ENCODE results near the gene TCF20. TPM values are rescaled to one million over a fixed set of nuclear protein-coding genes. Genes with fewer than 3 reads are reported as not detected.

TCF20 gene
- total RNA-seq, 3 donors from 2014 or later (not counting 1 experiment from before 2014, with no cell fraction given) = 57.8 to 70.8 (median 69.1) TPM

DNA sequence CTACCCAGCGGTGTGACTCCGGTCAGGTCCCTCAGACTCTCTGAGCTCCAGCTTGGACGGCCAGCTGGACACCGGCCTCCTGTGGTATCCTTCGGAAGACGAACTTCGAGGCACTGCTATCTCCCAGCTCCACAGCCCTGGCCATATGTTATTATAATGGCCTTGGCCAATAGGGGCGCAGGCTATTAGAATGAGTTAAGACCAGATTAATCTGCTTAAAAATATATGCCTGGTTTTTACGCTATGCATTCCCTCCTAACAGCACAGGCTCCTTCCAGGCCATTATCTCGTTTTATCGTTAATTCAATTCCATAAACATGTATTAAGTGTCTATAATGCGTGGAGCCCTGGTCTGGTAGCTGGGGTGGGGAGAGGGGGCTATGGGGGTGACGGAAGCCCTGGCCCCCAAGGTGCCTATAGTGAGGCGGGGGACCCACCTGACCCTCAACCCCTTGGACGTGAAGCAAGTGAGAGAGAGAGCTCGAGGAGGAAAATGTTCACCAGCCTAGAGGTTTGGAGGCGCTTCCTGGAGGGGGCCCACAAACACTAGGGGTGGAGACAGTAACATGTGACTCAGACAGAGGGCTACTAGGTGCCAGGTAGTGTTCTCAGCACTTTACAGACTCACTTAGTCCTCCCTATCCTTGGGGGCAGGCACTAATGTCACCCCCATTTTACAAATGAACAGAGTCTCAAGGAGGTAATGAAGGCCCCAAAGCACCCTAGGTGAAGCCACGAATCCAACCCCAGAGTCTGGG lies 37.5 kb upstream of the TCF20 start:
- DNase-seq = no peak
- intact Hi-C loops (cut with micrococcal nuclease) = no loop called here
- no peak overlapping the region for H3K27ac ChIP-seq (ENCODE audit: low read length)
- TF ChIP-seq, protein P1, sequence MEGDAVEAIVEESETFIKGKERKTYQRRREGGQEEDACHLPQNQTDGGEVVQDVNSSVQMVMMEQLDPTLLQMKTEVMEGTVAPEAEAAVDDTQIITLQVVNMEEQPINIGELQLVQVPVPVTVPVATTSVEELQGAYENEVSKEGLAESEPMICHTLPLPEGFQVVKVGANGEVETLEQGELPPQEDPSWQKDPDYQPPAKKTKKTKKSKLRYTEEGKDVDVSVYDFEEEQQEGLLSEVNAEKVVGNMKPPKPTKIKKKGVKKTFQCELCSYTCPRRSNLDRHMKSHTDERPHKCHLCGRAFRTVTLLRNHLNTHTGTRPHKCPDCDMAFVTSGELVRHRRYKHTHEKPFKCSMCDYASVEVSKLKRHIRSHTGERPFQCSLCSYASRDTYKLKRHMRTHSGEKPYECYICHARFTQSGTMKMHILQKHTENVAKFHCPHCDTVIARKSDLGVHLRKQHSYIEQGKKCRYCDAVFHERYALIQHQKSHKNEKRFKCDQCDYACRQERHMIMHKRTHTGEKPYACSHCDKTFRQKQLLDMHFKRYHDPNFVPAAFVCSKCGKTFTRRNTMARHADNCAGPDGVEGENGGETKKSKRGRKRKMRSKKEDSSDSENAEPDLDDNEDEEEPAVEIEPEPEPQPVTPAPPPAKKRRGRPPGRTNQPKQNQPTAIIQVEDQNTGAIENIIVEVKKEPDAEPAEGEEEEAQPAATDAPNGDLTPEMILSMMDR (IDR thresholded peaks at IDR 0.05) = no peak
- H3K4me3 Mint-ChIP-seq = no peak overlapping the region
- no peak overlapping the region for H3K27ac Mint-ChIP-seq
- H3K27me3 ChIP-seq (ENCODE audit: control insufficient read depth, insufficient read depth, low read length) = no peaks in the 10 kb centered on the region
- peaks cover under 1% of the 10 kb centered on the region for H3K4me1 ChIP-seq (ENCODE audit: control insufficient read depth, insufficient read depth, low read length)
- no peaks in the 10 kb centered on the region for H3K9me3 Mint-ChIP-seq
- no peaks in the 10 kb centered on the region for H3K9me3 ChIP-seq (ENCODE audit: control insufficient read depth, insufficient read depth, low read length)
- WGBS (ENCODE audit: insufficient coverage) = 87% methylated on average over 18 of the region's 18 CpGs
- no peaks in the 10 kb centered on the region for H3K36me3 ChIP-seq (ENCODE audit: control insufficient read depth, insufficient read depth, low read length)
- no peak overlapping the region for H3K4me3 ChIP-seq (ENCODE audit: low read length)
- ATAC-seq = no peak
- no peaks in the 10 kb centered on the region for H3K36me3 Mint-ChIP-seq
- H3K4me1 Mint-ChIP-seq = no peaks in the 10 kb centered on the region
- peaks cover 0 to 12% of the 10 kb centered on the region in 2 donors for H3K27me3 Mint-ChIP-seq (ENCODE audit: low read depth in 2 of 2)

DNA sequence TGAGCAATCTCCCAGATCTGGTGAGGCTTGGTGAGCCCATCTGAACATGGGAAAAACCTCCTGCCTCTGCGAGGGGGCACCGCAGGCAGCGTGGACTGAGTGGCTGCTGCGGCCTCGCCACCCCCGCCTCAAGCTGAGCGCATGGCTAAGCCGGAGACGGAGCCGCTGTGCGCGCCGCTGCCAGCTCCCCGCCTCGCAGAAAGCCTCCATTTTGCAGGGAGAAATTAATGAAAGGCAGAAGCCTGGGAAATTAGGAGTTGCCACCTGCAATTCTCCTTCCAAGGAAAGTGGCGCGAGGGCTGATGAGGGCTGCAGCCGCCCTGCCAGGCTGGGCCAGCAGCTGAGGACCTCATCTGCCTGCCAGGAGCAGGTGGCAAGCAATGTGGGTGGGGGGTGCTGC lies 35.6 kb upstream of the TCF20 start:
- Histone ChIP-seq H3K36me3 (ENCODE audit: control insufficient read depth, insufficient read depth, low read length) (no peaks in the 10 kb centered on the region), H3K4me1 (ENCODE audit: control insufficient read depth, insufficient read depth, low read length) (peaks cover 5% of the 10 kb centered on the region), H3K4me3 (ENCODE audit: low read length) (no peak overlapping the region), H3K27me3 (ENCODE audit: control insufficient read depth, insufficient read depth, low read length) (no peaks in the 10 kb centered on the region), H3K27ac (ENCODE audit: low read length) (no peak overlapping the region), H3K9me3 (ENCODE audit: control insufficient read depth, insufficient read depth, low read length) (no peaks in the 10 kb centered on the region)
- Mint-ChIP-seq H3K27me3 (ENCODE audit: low read depth in 2 of 2) (peaks cover 0 to 14% of the 10 kb centered on the region in 2 donors), H3K4me3 (no peak overlapping the region), H3K9me3 (no peaks in the 10 kb centered on the region), H3K27ac (no peak overlapping the region), H3K4me1 (peaks cover 1 to 2% of the 10 kb centered on the region in 2 donors), H3K36me3 (no peaks in the 10 kb centered on the region)
- intact Hi-C loops (cut with micrococcal nuclease) = no loop called here
- TF ChIP-seq, protein P1 (IDR thresholded peaks at IDR 0.05) = no peak
- DNase-seq = no peak
- WGBS (ENCODE audit: insufficient coverage) = 84% methylated on average over 18 of the region's 18 CpGs
- ATAC-seq = no peak

DNA sequence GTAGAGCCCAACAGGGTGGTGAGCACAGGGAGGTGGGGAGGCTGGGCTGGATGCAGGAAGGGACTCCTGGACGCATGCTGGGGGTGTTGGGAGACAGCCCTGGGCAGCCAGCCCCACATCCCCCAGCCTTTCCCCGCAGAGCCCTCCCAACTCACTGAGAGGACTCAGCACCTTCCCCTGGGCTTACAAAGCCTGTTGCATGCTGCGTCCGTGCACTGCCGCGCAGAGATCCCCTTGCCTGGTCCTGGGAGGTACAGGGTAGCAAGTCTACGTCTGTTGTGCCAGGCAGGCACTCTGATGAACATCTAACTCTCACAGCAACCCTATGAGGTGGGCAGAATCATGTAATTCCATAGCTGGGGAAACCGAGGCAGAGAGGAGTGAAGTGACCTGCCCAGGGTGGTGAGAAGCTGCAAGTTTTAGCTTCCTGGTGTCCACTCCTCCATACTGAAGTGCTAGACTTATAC lies 33.9 kb upstream of the TCF20 start:
- Histone ChIP-seq H3K4me3 (ENCODE audit: low read length) (no peak overlapping the region), H3K27ac (ENCODE audit: low read length) (no peak overlapping the region), H3K27me3 (ENCODE audit: control insufficient read depth, insufficient read depth, low read length) (no peaks in the 10 kb centered on the region), H3K4me1 (ENCODE audit: control insufficient read depth, insufficient read depth, low read length) (peaks cover 22% of the 10 kb centered on the region), H3K36me3 (ENCODE audit: control insufficient read depth, insufficient read depth, low read length) (no peaks in the 10 kb centered on the region), H3K9me3 (ENCODE audit: control insufficient read depth, insufficient read depth, low read length) (no peaks in the 10 kb centered on the region)
- ATAC-seq (no peak), DNase-seq (no peak)
- Mint-ChIP-seq H3K4me3 (no peak overlapping the region), H3K27ac (no peak overlapping the region), H3K4me1 (peaks cover 15 to 19% of the 10 kb centered on the region in 2 donors), H3K36me3 (no peaks in the 10 kb centered on the region), H3K27me3 (ENCODE audit: low read depth in 2 of 2) (peaks cover 0 to 14% of the 10 kb centered on the region in 2 donors), H3K9me3 (no peaks in the 10 kb centered on the region)
- TF ChIP-seq, protein P1 (IDR thresholded peaks at IDR 0.05) = no peak
- WGBS (ENCODE audit: insufficient coverage) = 58% methylated on average over 8 of the region's 8 CpGs
- intact Hi-C loops (cut with micrococcal nuclease) = no loop called here

All from natural killer cell (primary cell).